K562 (cell line): Measurements from ENCODE around the gene ADD1. TPM values are rescaled to one million over a fixed set of nuclear protein-coding genes. Genes with fewer than 3 reads are reported as not detected.
A peak's percentile ranks its signal among the peaks of the same experiment; 100 is the strongest.

Source experiments
- DMBX1 ChIP-seq: fragments of 250-450 bp; sonication (Bioruptor Pico); IDR thresholded peaks from 2 replicates; pipeline ENCODE4 v1.8.0; 2022; ENCODE audit warnings: inconsistent platforms, mild to moderate bottlenecking, moderate library complexity, borderline replicate concordance
- POLR2AphosphoS2 ChIP-seq: IDR thresholded peaks from 2 replicates; pipeline ENCODE4 v1.6.1; 2012; ENCODE audit warnings: low read length, improper control_type of control experiment
- PTRF ChIP-seq: fragments of 450-650 bp; IDR thresholded peaks from 2 replicates; pipeline ENCODE4 v1.6.1; 2016; ENCODE audit warnings: mild to moderate bottlenecking, missing genetic modification characterization, missing compliant biosample characterization
- SAP30 ChIP-seq: fragments of 200-600 bp; sonication (generic); IDR thresholded peaks from 2 replicates; pipeline ENCODE4 v1.6.1; 2012; ENCODE audit warnings: borderline replicate concordance, low read depth, mild to moderate bottlenecking, moderate library complexity, low read length, control low read depth, inconsistent platforms; ENCODE audit not compliant: insufficient read depth, poor library complexity, severe bottlenecking
- TAF7 ChIP-seq: fragments of 450-650 bp; IDR thresholded peaks from 2 replicates; pipeline ENCODE4 v1.6.1; 2016; ENCODE audit warnings: missing genetic modification characterization, missing compliant biosample characterization
- TEAD4 ChIP-seq, 2 experiments: sonication (generic) in 1 of 2; formaldehyde crosslinking in 1 of 2; IDR thresholded peaks; 2 replicates each; pipeline versions ENCODE4 v1.6.1 to v1.8.0; 2012 to 2022; ENCODE audit warnings: borderline replicate concordance in 1 of 2, inconsistent platforms in 1 of 2, low read length in 1 of 2, mild to moderate bottlenecking in 1 of 2, missing genetic modification reagents in 1 of 2
- THRAP3 ChIP-seq: fragments of 450-650 bp; IDR thresholded peaks from 2 replicates; pipeline ENCODE4 v1.6.1; 2016; ENCODE audit warnings: mild to moderate bottlenecking, inconsistent platforms, borderline replicate concordance
- TRIM28 ChIP-seq: fragments of 450-650 bp; IDR thresholded peaks from 2 replicates; pipeline ENCODE4 v1.6.1; 2017
- ZNF212 ChIP-seq: fragments of 450-650 bp; formaldehyde crosslinking; IDR thresholded peaks from 2 replicates; pipeline ENCODE4 v1.4.0; 2020; ENCODE audit warnings: mild to moderate bottlenecking
- ZNF217 ChIP-seq: sonication (generic); formaldehyde crosslinking; IDR thresholded peaks from 2 replicates; pipeline ENCODE4 v1.8.0; 2022; ENCODE audit warnings: mild to moderate bottlenecking, missing genetic modification reagents
- polyA plus RNA-seq, 8 experiments: library from polyadenylated mRNA; depleted of rRNA in 4 of 8; stranded (reverse) in 5 of 8; unstranded in 3 of 8; fragments of >200 nt; fragmentation: Nextera tagmentation in 2 of 8; fragmentation: Illumina TruSeq in 1 of 8; extraction: Ambion mirVana in 2 of 8; extraction: Trizol in 1 of 8; gene quantifications; 2 replicates each; pipeline versions ENCODE4 v1.2.1 to v1.2.3, GENCODE V29; 2011 to 2014; ENCODE audit warnings: inconsistent platforms in 1 of 8, missing spikeins in 1 of 8
- total RNA-seq, 7 experiments: library from RNA; depleted of rRNA in 6 of 7; stranded (reverse); fragments of >200 nt in 6 of 7; fragmentation: Illumina TruSeq in 2 of 7; extraction: Trizol in 2 of 7; gene quantifications; 2 replicates each; pipeline versions ENCODE4 v1.2.1 to v1.2.3, GENCODE V29; 2011 to 2021; ENCODE audit warnings: low replicate concordance in 1 of 7
- TF ChIP-seq, protein P1 (sequence below): sonication (generic); formaldehyde crosslinking; IDR thresholded peaks from 2 replicates; pipeline ENCODE4 v1.8.0; 2022; ENCODE audit warnings: missing genetic modification reagents, mild to moderate bottlenecking, borderline replicate concordance
- TF ChIP-seq, protein P2 (sequence below): fragments of 200-800 bp; sonication (Bioruptor generic); IDR thresholded peaks from 2 replicates; pipeline ENCODE4 v1.6.1; 2016; ENCODE audit warnings: missing genetic modification characterization, missing compliant biosample characterization
- TF ChIP-seq, protein P3 (sequence below), 2 experiments: fragments of 200-800 bp in 1 of 2; sonication (Bioruptor generic) in 1 of 2; sonication (generic) in 1 of 2; formaldehyde crosslinking in 1 of 2; IDR thresholded peaks in 1 of 2; conservative IDR thresholded peaks in 1 of 2; 2 replicates each; pipeline versions ENCODE4 v1.5.0 to v1.6.1; 2016 to 2020; ENCODE audit warnings: missing compliant biosample characterization in 1 of 2, missing genetic modification characterization in 1 of 2, missing genetic modification reagents in 1 of 2

ADD1 gene
- total and polyA plus RNA-seq, 9 of the 15 experiments (the other 6 are each of a cell fraction or from before 2014, with no cell fraction given): 17.5 to 153 (median 74.0) TPM

DNA sequence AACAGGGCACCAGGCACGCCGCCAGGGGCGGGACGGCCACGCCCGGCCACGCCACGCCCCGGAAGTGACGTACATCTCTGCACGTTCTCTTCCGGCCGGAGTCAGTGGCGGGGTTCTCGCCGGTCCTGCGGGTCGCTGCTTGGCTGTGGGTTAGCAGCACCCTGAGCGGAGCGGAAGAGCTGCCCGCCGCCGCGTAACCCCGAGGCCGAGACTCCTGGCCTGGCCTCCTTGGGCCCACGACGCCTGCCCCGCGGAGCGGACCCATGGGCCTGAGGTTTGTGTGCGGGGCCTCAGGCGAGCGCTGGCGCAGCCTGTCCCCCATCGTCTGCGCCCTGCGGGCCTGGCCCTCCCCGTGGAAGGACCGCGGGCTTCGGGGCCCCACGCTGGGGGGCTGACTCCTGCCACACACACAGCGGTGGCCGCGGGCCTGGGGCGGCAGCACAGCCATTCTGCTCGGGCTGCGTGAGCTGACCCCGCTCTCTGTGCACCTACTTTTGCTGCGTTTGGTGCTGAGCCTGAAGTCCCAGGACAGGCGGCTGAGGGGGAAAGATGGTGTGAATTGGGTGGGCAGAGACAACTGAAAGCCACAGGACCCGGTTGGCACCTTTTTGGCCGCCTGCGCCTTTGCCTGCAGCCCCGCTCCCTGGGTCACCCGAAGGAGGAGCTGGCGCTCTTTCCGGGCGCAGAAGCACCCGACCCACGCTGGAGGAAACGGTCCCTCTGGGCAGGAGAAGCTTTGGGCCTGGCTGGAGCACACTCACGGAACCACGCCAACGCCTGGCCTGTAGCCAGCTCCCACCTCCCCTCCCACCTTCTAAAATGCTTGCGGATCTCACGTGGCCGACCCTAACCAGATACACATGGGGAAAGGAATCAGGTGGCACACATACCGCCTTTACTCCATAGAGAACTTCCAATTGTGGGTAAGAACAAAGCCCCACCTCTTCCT is 91.4 kb downstream of the ADD1 start (continued):
- TF ChIP-seq, protein P1, sequence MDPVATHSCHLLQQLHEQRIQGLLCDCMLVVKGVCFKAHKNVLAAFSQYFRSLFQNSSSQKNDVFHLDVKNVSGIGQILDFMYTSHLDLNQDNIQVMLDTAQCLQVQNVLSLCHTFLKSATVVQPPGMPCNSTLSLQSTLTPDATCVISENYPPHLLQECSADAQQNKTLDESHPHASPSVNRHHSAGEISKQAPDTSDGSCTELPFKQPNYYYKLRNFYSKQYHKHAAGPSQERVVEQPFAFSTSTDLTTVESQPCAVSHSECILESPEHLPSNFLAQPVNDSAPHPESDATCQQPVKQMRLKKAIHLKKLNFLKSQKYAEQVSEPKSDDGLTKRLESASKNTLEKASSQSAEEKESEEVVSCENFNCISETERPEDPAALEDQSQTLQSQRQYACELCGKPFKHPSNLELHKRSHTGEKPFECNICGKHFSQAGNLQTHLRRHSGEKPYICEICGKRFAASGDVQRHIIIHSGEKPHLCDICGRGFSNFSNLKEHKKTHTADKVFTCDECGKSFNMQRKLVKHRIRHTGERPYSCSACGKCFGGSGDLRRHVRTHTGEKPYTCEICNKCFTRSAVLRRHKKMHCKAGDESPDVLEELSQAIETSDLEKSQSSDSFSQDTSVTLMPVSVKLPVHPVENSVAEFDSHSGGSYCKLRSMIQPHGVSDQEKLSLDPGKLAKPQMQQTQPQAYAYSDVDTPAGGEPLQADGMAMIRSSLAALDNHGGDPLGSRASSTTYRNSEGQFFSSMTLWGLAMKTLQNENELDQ (CRISPR knock-in tag): no peak
- TF ChIP-seq THRAP3 (no peak), PTRF (tag) (no peak), SAP30 (peak; percentile 86), POLR2AphosphoS2 (no peak), DMBX1 (CRISPR knock-in tag) (no peak), TEAD4 (IDR thresholded peaks at IDR 0.05; ENCODE audit: low read length) (no peak), TEAD4 (CRISPR knock-in tag; IDR thresholded peaks at IDR 0.05; ENCODE audit: borderline replicate concordance) (no peak), TAF7 (tag) (0 out of 2 replicates have a peak, but pooled peaks have one; percentile 11), ZNF212 (no peak), ZNF217 (CRISPR knock-in tag) (no peak), TRIM28 (no peak)
- TF ChIP-seq, protein P2, sequence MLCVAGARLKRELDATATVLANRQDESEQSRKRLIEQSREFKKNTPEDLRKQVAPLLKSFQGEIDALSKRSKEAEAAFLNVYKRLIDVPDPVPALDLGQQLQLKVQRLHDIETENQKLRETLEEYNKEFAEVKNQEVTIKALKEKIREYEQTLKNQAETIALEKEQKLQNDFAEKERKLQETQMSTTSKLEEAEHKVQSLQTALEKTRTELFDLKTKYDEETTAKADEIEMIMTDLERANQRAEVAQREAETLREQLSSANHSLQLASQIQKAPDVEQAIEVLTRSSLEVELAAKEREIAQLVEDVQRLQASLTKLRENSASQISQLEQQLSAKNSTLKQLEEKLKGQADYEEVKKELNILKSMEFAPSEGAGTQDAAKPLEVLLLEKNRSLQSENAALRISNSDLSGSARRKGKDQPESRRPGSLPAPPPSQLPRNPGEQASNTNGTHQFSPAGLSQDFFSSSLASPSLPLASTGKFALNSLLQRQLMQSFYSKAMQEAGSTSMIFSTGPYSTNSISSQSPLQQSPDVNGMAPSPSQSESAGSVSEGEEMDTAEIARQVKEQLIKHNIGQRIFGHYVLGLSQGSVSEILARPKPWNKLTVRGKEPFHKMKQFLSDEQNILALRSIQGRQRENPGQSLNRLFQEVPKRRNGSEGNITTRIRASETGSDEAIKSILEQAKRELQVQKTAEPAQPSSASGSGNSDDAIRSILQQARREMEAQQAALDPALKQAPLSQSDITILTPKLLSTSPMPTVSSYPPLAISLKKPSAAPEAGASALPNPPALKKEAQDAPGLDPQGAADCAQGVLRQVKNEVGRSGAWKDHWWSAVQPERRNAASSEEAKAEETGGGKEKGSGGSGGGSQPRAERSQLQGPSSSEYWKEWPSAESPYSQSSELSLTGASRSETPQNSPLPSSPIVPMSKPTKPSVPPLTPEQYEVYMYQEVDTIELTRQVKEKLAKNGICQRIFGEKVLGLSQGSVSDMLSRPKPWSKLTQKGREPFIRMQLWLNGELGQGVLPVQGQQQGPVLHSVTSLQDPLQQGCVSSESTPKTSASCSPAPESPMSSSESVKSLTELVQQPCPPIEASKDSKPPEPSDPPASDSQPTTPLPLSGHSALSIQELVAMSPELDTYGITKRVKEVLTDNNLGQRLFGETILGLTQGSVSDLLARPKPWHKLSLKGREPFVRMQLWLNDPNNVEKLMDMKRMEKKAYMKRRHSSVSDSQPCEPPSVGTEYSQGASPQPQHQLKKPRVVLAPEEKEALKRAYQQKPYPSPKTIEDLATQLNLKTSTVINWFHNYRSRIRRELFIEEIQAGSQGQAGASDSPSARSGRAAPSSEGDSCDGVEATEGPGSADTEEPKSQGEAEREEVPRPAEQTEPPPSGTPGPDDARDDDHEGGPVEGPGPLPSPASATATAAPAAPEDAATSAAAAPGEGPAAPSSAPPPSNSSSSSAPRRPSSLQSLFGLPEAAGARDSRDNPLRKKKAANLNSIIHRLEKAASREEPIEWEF (CRISPR knock-in tag): no peak
- TF ChIP-seq, protein P3, sequence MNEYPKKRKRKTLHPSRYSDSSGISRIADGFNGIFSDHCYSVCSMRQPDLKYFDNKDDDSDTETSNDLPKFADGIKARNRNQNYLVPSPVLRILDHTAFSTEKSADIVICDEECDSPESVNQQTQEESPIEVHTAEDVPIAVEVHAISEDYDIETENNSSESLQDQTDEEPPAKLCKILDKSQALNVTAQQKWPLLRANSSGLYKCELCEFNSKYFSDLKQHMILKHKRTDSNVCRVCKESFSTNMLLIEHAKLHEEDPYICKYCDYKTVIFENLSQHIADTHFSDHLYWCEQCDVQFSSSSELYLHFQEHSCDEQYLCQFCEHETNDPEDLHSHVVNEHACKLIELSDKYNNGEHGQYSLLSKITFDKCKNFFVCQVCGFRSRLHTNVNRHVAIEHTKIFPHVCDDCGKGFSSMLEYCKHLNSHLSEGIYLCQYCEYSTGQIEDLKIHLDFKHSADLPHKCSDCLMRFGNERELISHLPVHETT (CRISPR knock-in tag; conservative IDR thresholded peaks at IDR 0.05 in 1 of 2, IDR thresholded peaks at IDR 0.05 in 1 of 2): no peak
